ENCODE measurements around the gene PPCDC. TPM values are rescaled to one million over a fixed set of nuclear protein-coding genes. Genes with fewer than 3 reads are reported as not detected.

PPCDC gene
- total and polyA plus RNA-seq, 12 donors = 17.4 to 36.4 (median 24.7) TPM

GRCh38 chr15:75058127-75058905 is 34.9 kb downstream of the PPCDC start:
- Histone ChIP-seq H3K27me3 (no peaks in the 10 kb centered on the region), H3K4me3 (no peak overlapping the region), H3K9me3 (replicated peaks in 1 of 3) (no peaks in the 10 kb centered on the region), H3K36me3 (replicated peaks in 1 of 2) (no peaks in the 10 kb centered on the region), H3K4me1 (replicated peaks in 1 of 2) (peaks cover 18 to 28% of the 10 kb centered on the region in 2 donors), H3K27ac (no peak overlapping the region)
- DNase-seq = peak in 2 of 7 donors; percentile 11 to 20
- TF ChIP-seq POLR2A (IDR thresholded peaks at IDR 0.05) = no peak
- TF ChIP-seq, protein P1, sequence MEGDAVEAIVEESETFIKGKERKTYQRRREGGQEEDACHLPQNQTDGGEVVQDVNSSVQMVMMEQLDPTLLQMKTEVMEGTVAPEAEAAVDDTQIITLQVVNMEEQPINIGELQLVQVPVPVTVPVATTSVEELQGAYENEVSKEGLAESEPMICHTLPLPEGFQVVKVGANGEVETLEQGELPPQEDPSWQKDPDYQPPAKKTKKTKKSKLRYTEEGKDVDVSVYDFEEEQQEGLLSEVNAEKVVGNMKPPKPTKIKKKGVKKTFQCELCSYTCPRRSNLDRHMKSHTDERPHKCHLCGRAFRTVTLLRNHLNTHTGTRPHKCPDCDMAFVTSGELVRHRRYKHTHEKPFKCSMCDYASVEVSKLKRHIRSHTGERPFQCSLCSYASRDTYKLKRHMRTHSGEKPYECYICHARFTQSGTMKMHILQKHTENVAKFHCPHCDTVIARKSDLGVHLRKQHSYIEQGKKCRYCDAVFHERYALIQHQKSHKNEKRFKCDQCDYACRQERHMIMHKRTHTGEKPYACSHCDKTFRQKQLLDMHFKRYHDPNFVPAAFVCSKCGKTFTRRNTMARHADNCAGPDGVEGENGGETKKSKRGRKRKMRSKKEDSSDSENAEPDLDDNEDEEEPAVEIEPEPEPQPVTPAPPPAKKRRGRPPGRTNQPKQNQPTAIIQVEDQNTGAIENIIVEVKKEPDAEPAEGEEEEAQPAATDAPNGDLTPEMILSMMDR (IDR thresholded peaks at IDR 0.05) = no peak
- intact Hi-C loops (cut with DNase I) = no loop called here
- 94 to 99% (median 95%) methylated on average over 4 of the region's 4 CpGs for WGBS, 4 donors

- WGBS, 4 donors = 43 to 98% (median 87%) methylated on average over 1 to 5 of the region's 5 CpGs
- peak in 3 of 7 donors; percentile 8 to 16 (median 14) for DNase-seq
- no peak overlapping the region for H3K27ac ChIP-seq
- H3K9me3 ChIP-seq (replicated peaks in 1 of 3) = no peaks in the 10 kb centered on the region
- no peaks in the 10 kb centered on the region for H3K36me3 ChIP-seq (replicated peaks in 1 of 2)
- H3K4me3 ChIP-seq = no peak overlapping the region
- TF ChIP-seq, protein P1 (IDR thresholded peaks at IDR 0.05) = no peak
- TF ChIP-seq POLR2A (IDR thresholded peaks at IDR 0.05) = no peak
- no peaks in the 10 kb centered on the region for H3K27me3 ChIP-seq
- intact Hi-C loops (cut with DNase I) = no loop called here
- peaks cover 14 to 23% of the 10 kb centered on the region in 2 donors for H3K4me1 ChIP-seq (replicated peaks in 1 of 2)
Measured at GRCh38 chr15:75059607-75060006, 36.2 kb downstream of the PPCDC start.

- peaks cover 9 to 32% of the 10 kb centered on the region in 2 donors for H3K4me1 ChIP-seq (replicated peaks in 1 of 2)
- H3K27me3 ChIP-seq = no peaks in the 10 kb centered on the region
- H3K36me3 ChIP-seq (replicated peaks in 1 of 2) = no peaks in the 10 kb centered on the region
- H3K9me3 ChIP-seq (replicated peaks in 1 of 3) = no peaks in the 10 kb centered on the region
- TF ChIP-seq POLR2A (IDR thresholded peaks at IDR 0.05) = no peak
- TF ChIP-seq, protein P1 (IDR thresholded peaks at IDR 0.05) = no peak
- intact Hi-C loops (cut with DNase I) = no loop called here
- peak overlapping the region in 1 of 5 donors; percentile 57 for H3K27ac ChIP-seq
- H3K4me3 ChIP-seq = no peak overlapping the region
- peak in 2 of 7 donors; percentile 7 to 17 for DNase-seq
Measured at GRCh38 chr15:75061272-75061671, 37.9 kb downstream of the PPCDC start.

- H3K36me3 ChIP-seq (replicated peaks in 1 of 2) = no peaks in the 10 kb centered on the region
- H3K9me3 ChIP-seq (replicated peaks in 1 of 3) = no peaks in the 10 kb centered on the region
- H3K27ac ChIP-seq = peak overlapping the region in 3 of 5 donors; percentile 47 to 77 (median 52)
- intact Hi-C loops (cut with DNase I) = no loop called here
- H3K4me1 ChIP-seq (replicated peaks in 1 of 2) = peaks cover 9 to 32% of the 10 kb centered on the region in 2 donors
- H3K27me3 ChIP-seq = no peaks in the 10 kb centered on the region
- H3K4me3 ChIP-seq = no peak overlapping the region
- 61 to 65% (median 62%) methylated on average over 3 of the region's 3 CpGs for WGBS, 4 donors
- peak in 2 of 7 donors; percentile 20 to 44 for DNase-seq
- TF ChIP-seq POLR2A (IDR thresholded peaks at IDR 0.05) = no peak
- TF ChIP-seq, protein P1 (IDR thresholded peaks at IDR 0.05) = no peak
Measured at GRCh38 chr15:75062706-75063105, 39.3 kb downstream of the PPCDC start.

Measured in adrenal gland (tissue), 12 donors.